WI38 (cell line): ENCODE data around the gene KAT2B.

ENCODE experiments used
- H3K4me3 ChIP-seq: 2 replicates; pipeline ENCODE4 v1.5.1; 2011; ENCODE audit warnings: low read depth, mild to moderate bottlenecking, control low read depth, low read length
- CTCF ChIP-seq: IDR thresholded peaks from 2 replicates; pipeline ENCODE4 v1.5.1; 2012; ENCODE audit warnings: low read depth, mild to moderate bottlenecking, control low read depth, low read length

KAT2B gene

GRCh38 chr3:20039765-20040547 is at the start of gene KAT2B:
KAT2B (plus strand) TSS chr3:20040446; CDS start chr3:20040478, 32 bp downstream.
- peak; percentile 52 for TF ChIP-seq CTCF
- peak within 1 kb of the TSS; percentile 75 for H3K4me3 ChIP-seq

- no peak for TF ChIP-seq CTCF
- no peak overlapping the region for H3K4me3 ChIP-seq
Measured at GRCh38 chr3:19994796-19995195, 45.5 kb upstream of the KAT2B start.

GRCh38 chr3:19997502-19997901 is 42.7 kb upstream of the KAT2B start:
- H3K4me3 ChIP-seq, result no peak overlapping the region
- no peak for TF ChIP-seq CTCF

GRCh38 chr3:20001932-20002331 is 38.3 kb upstream of the KAT2B start:
- no peak for TF ChIP-seq CTCF
- H3K4me3 ChIP-seq, result no peak overlapping the region

- no peak for TF ChIP-seq CTCF
- H3K4me3 ChIP-seq, result no peak overlapping the region
Measured at GRCh38 chr3:20007960-20008359, 32.3 kb upstream of the KAT2B start.

- no peak for TF ChIP-seq CTCF
- no peak overlapping the region for H3K4me3 ChIP-seq
Measured at GRCh38 chr3:20008646-20009045, 31.6 kb upstream of the KAT2B start.

GRCh38 chr3:20012164-20012563 is 28.1 kb upstream of the KAT2B start, which contains the start of gene PP2D1:
PP2D1 (minus strand) TSS chr3:20012264; CDS start chr3:20012072, 192 bp downstream.
- H3K4me3 ChIP-seq, result no peak within 1 kb of the TSS
- TF ChIP-seq CTCF, result no peak
